ENCODE results near the gene VCL. TPM values are rescaled to one million over a fixed set of nuclear protein-coding genes. Genes with fewer than 3 reads are reported as not detected.
"Not testable (repeated sequence)": the region's sequence is repeated elsewhere in the genome, so short reads cannot be mapped to it uniquely, and the experiment has no call there.

The VCL gene
- total RNA-seq, 1 donor from 2014 or later, result 131 TPM

- no peak overlapping the region for H3K4me3 Mint-ChIP-seq
- H3K27me3 Mint-ChIP-seq (ENCODE audit: low read depth), result no peaks in the 10 kb centered on the region
- H3K4me1 Mint-ChIP-seq, result peaks cover 48% of the 10 kb centered on the region
- TF ChIP-seq CTCF (IDR thresholded peaks at IDR 0.05; ENCODE audit: unreplicated experiment), result no peak
- DNase-seq (ENCODE audit: low spot score in 2 of 2, unreplicated experiment in 2 of 2), result no peak
- H3K27ac Mint-ChIP-seq, result no peak overlapping the region
- H3K9me3 Mint-ChIP-seq, result no peaks in the 10 kb centered on the region
- peaks cover 2% of the 10 kb centered on the region for H3K36me3 Mint-ChIP-seq
These were observed 28.6 kb downstream of the VCL start for GRCh38 chr10:74026428-74027015.

- Mint-ChIP-seq H3K36me3 (peaks cover 2% of the 10 kb centered on the region), H3K27me3 (ENCODE audit: low read depth) (no peaks in the 10 kb centered on the region), H3K4me3 (no peak overlapping the region), H3K9me3 (no peaks in the 10 kb centered on the region), H3K27ac (no peak overlapping the region), H3K4me1 (peaks cover 43% of the 10 kb centered on the region)
- no peak for DNase-seq (ENCODE audit: low spot score in 2 of 2, unreplicated experiment in 2 of 2)
- no peak for TF ChIP-seq CTCF (IDR thresholded peaks at IDR 0.05; ENCODE audit: unreplicated experiment)
These were observed 29.8 kb downstream of the VCL start for GRCh38 chr10:74027702-74028101.

GRCh38 chr10:74029943-74030342, 32.0 kb downstream of the VCL start:
- no peaks in the 10 kb centered on the region for H3K36me3 Mint-ChIP-seq
- no peaks in the 10 kb centered on the region for H3K9me3 Mint-ChIP-seq
- H3K4me1 Mint-ChIP-seq, result peaks cover 40% of the 10 kb centered on the region
- no peak overlapping the region for H3K27ac Mint-ChIP-seq
- no peak overlapping the region for H3K4me3 Mint-ChIP-seq
- no peak for DNase-seq (ENCODE audit: low spot score in 2 of 2, unreplicated experiment in 2 of 2)
- TF ChIP-seq CTCF (IDR thresholded peaks at IDR 0.05; ENCODE audit: unreplicated experiment), result no peak
- H3K27me3 Mint-ChIP-seq (ENCODE audit: low read depth), result no peaks in the 10 kb centered on the region

- H3K9me3 Mint-ChIP-seq; DNase-seq (ENCODE audit: low spot score in 2 of 2, unreplicated experiment in 2 of 2); H3K4me3 Mint-ChIP-seq; H3K27ac Mint-ChIP-seq; H3K27me3 Mint-ChIP-seq (ENCODE audit: low read depth); H3K36me3 Mint-ChIP-seq: not testable (repeated sequence)
- peaks cover 32% of the 10 kb centered on the region for H3K4me1 Mint-ChIP-seq
These were observed 34.3 kb downstream of the VCL start for GRCh38 chr10:74032208-74032607.

- no peak for TF ChIP-seq CTCF (IDR thresholded peaks at IDR 0.05; ENCODE audit: unreplicated experiment)
- Mint-ChIP-seq H3K36me3 (peaks cover 8% of the 10 kb centered on the region), H3K4me3 (no peak overlapping the region), H3K27ac (no peak overlapping the region), H3K4me1 (peaks cover 32% of the 10 kb centered on the region), H3K27me3 (ENCODE audit: low read depth) (no peaks in the 10 kb centered on the region), H3K9me3 (no peaks in the 10 kb centered on the region)
- no peak for DNase-seq (ENCODE audit: low spot score in 2 of 2, unreplicated experiment in 2 of 2)
These were observed 35.2 kb downstream of the VCL start for GRCh38 chr10:74032900-74033655.

- no peak for DNase-seq (ENCODE audit: low spot score in 2 of 2, unreplicated experiment in 2 of 2)
- Mint-ChIP-seq H3K4me1 (peaks cover 32% of the 10 kb centered on the region), H3K27ac (no peak overlapping the region)
These were observed 35.8 kb downstream of the VCL start for GRCh38 chr10:74033702-74034101.

More at GRCh38 chr10:74033702-74034101, 35.8 kb downstream of the VCL start:
- Mint-ChIP-seq H3K36me3 (peaks cover 8% of the 10 kb centered on the region), H3K9me3 (no peaks in the 10 kb centered on the region), H3K4me3 (no peak overlapping the region), H3K27me3 (ENCODE audit: low read depth) (no peaks in the 10 kb centered on the region)
- TF ChIP-seq CTCF (IDR thresholded peaks at IDR 0.05; ENCODE audit: unreplicated experiment), result no peak
